Measurements from ENCODE around the gene PLAC1.

Gene PLAC1

DNA sequence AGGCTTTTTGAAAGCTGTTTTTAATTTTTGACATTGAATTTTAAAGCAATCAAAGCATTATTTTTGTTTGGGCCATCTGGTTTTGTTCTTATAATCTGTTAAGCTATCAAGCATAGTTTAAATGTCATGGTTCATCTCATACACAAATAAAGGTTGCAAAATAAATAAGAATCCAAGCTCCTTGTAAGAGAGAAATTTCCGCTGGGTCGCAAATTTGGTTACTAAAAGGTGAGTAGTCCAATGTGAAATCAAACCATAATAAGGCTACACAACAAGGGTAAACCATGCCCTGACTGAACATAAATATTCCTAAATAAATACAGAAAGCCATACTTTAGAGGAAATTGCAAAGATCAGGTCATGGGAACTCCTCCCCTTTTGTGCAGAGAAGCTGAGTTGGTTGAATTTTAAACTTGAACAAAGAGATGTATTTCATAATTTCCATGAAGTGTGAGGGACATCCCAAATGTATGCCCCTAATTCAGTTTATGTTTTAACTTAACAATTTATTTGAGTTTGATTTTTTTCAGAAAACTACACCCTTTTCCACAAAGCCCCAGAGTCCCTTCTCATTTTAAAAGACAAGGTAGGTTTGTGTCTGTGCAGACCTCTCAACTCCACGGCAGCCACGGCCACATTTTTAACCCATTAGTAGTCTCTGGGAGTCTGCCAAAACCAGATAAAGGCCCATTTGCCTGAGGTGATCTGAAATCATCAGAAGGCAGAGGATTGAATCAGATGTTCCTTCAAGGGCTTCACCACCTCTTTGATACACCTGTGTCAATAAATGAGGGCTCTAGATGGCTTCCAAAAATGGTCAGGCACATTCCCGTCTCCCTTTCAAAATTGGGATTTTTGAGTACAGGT is 85.2 kb downstream of the PLAC1 start:
- no peak for DNase-seq

- DNase-seq = no peak
Measured at GRCh38 chrX:134571796-134572195, 86.5 kb downstream of the PLAC1 start.

DNA sequence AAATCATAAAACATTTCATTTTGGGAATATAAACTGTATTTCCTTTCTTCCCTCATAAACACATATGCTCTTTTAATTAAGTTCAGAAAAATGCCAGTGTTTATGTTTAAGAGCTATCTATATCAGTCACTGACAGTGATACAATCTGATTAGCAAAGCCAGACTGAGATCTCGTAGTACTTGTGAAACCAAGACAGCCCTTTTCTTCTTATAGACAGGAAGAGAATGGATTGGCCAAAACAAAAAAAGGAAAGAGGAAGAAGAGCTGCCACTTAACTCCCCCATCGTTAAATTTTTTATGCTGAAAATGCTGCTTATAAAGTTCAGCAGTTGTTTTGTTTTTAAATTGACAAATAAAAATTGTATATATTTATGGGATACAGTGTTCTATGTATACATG is 87.4 kb downstream of the PLAC1 start:
- DNase-seq = no peak

GRCh38 chrX:134570509-134570846 is 87.8 kb downstream of the PLAC1 start:
- DNase-seq = no peak

GRCh38 chrX:134569306-134569705 is 89.0 kb downstream of the PLAC1 start:
- no peak for DNase-seq

- no peak for DNase-seq
Measured at GRCh38 chrX:134568285-134569016, 89.8 kb downstream of the PLAC1 start.

DNA sequence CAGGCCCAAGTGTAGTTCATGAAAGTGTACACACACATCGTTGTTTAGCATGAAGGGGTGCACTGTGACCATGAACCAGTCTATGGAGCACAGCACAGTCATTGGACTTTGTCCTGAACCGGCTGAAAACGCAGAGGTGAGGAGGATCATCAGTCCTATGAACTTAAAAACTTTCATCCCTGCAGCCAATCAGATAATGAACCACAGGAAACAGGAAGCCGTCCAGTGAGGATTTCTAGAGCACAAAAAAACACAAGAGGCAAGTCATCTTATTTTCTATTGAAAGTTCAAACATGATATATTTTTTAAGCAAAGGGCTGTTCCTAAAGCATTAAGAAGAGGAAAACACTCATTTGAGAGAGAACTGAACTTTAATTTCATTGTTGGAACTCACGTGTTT is 91.8 kb downstream of the PLAC1 start:
- no peak for DNase-seq

GRCh38 chrX:134562002-134562401 is 96.3 kb downstream of the PLAC1 start:
- DNase-seq = no peak

DNA sequence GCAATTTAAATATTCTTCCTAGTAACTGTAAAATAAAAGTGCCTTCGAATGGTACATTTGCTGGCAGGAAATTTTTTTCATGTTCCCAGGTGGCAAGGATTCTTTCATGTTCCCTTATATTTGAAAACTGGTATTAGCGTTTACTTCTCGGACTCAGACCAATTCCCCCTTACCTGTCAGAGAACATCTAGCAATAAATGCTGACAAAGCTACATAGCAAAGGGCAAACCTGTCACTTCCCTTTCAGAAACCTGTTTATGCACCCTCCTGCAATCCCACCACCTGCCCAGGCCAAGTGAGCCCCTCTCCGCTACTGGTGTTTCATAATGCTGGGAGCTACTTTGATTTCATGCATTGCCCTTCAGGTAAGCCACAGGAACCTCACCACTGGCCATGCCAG is 100.1 kb downstream of the PLAC1 start:
- DNase-seq = no peak

DNA sequence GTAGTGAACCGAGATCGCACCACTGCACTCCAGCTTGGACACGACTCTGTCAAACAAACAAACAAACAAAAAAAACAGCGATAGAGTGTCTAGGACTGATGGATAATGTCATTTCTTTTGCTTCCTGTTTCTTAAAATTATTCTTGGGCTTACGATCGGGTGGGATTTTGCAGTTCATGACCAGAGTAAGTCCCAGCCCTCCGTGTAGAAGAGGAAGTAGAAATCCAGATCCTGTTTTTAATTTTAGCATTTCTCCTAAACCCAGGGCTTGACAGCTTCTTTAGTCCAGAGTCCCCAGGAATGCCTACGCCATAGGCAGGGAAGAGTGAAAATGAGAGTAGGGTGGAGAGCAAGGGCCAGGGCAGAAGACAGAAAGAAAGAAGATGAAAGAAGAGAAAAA is 104.0 kb downstream of the PLAC1 start:
- DNase-seq = no peak

GRCh38 chrX:134552351-134552750 is 105.9 kb downstream of the PLAC1 start:
- no peak for DNase-seq

DNA sequence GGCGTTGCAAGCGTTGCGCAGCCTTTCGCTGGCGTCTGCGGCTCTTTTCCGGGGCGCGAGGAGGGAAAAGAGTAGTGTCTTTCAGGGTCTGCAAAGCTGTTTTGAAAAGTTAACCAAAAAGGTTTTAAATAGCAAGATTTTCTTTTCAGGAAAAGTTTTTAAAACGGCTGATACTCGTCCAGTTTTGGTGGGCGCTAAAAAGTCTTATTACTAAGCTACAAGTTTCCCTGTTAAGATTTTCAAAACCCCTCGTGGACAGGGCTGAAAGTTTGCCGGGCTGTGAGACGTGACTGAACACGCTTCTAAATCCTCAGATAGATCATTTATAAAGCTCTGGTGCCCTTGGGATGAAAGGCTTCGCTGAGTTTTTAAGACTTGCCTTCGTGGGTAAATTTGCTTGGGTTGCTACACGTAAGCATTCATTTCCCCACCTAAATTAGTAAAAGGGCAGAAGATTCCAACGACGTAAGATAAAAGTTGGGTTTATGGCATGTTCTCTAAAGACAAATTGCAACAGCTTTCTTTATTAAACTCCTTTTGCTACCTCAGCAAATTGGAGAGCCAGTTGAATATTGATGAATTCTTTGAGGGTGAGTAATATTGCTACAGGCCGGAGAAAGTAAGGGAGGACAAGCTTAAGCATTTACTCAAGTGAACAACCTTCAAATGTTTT is 106.8 kb downstream of the PLAC1 start:
- DNase-seq = no peak

- no peak for DNase-seq
Measured at GRCh38 chrX:134548257-134549201, 109.7 kb downstream of the PLAC1 start.

DNA sequence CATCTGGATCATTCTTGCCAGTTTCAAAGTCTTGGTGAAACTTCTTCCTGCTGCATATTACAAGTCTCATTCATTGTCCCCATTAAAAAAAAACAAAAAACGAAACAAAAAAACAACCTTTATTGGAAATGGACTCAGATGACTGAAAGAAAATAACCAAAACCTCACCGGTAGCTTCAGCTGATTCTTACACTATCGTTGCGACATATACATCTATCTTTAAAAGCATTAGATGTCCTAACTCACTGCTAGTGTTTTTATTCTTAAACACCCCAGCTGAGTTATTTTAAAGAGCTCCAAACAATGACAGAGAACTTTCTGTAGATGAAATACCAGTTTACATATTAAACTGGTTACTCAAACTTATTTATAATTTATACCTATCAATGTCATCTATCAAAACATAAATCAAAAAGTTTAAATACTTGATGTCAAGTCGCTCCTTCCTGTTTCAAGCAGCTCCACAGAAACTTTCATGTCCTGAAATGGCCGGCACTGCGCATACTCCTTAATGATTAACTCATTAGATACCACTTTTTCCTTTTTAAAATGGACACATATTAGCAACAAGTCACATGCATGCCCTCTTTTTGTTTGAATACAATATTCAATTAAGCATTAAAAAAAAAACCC is 111.1 kb downstream of the PLAC1 start:
- no peak for DNase-seq

DNA sequence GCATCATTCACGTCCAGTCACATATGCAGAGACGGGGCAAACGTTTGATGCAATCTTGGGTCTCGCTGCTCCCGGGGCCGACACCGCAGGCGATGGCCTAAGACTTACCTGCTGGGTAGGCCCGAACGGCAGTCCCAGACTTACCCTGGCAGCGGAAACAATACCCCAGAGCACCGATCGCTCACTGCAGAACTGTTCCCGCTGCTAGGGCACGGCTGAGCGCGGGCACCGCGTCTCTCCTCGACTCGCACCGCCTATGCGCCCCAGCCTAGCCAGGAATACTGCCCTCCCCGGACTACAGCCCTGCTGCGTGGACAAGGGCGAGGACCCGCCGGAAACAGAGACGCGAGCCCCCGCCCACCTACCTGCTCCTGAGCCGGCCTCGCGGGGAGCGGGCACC is 112.1 kb downstream of the PLAC1 start:
- no peak for DNase-seq

GRCh38 chrX:134545510-134545909 is 112.8 kb downstream of the PLAC1 start:
- DNase-seq = no peak

GRCh38 chrX:134544513-134545151 is 113.6 kb downstream of the PLAC1 start:
- no peak for DNase-seq

GRCh38 chrX:134544135-134544512 is 114.1 kb downstream of the PLAC1 start:
- no peak for DNase-seq

GRCh38 chrX:134543288-134543687 is 115.0 kb downstream of the PLAC1 start:
- no peak for DNase-seq

GRCh38 chrX:134542485-134542884 is 115.8 kb downstream of the PLAC1 start:
- DNase-seq = no peak

DNA sequence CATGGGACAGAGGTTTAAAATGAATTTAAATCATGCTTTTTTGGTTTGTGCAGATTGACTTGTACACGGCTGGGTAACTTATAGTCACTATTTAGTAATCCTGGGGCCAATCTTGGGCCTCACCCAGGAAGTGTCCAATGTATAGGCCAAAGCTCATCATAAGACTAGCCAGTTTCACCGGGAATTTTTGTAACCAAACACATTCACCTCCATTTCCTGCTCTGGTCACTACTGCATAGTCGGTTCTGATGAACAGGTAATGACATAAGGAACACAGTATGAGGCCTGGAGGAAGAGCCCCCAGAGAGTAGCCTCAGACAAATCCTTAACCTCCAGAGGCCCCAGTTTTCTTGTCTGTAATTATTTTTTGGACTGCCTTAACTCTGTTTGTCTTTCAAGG is 116.4 kb downstream of the PLAC1 start:
- DNase-seq = no peak

DNA sequence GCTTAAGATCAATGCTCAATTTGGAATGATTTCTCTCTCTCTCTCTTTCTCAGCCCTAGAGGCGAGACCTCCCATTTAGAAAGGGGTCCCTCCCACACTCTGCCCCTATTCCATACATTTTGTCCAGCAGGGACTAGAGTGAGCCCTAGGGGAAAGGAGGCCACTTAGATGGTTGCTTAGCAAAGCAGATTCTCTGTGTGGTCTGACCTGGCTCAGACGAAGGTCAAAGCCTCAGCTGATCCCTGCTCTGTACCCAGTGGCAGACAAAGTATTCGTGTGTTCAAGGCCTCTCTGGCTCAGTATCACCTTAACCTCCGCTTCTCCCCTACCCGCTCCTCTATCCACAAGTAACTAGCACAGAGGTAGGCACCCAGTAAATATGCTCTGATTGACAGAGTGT is 120.0 kb downstream of the PLAC1 start:
- no peak for DNase-seq

Measured in stimulated activated CD4-positive, alpha-beta T cell treated with anti-CD3 and anti-CD28 coated beads, Interleukin-4, amount 100 ng/mL, for 1 hour (primary cell).